Measurements from ENCODE around the gene NFATC3.
"Not testable (repeated sequence)": the region's sequence is repeated elsewhere in the genome, so short reads cannot be mapped to it uniquely, and the experiment has no call there.

The NFATC3 gene

GRCh38 chr16:68094614-68094934, 9.4 kb downstream of the NFATC3 start:
- FAIRE-seq: no peak
- no peak for TF ChIP-seq POLR2A (IDR thresholded peaks at IDR 0.05; ENCODE audit: low read depth, low read length)
- no peak for TF ChIP-seq SPI1 (IDR thresholded peaks at IDR 0.05; ENCODE audit: low read depth, low read length)
- no peak for TF ChIP-seq TAF1 (IDR thresholded peaks at IDR 0.05; ENCODE audit: low read depth, low read length)
- TF ChIP-seq PAX5 (IDR thresholded peaks at IDR 0.05; ENCODE audit: insufficient read depth, low read length, severe bottlenecking): no peak
- TF ChIP-seq POU2F2 (IDR thresholded peaks at IDR 0.05; ENCODE audit: low read depth, low read length): no peak
- no peak for DNase-seq (ENCODE audit: insufficient read length, low spot score)

DNA sequence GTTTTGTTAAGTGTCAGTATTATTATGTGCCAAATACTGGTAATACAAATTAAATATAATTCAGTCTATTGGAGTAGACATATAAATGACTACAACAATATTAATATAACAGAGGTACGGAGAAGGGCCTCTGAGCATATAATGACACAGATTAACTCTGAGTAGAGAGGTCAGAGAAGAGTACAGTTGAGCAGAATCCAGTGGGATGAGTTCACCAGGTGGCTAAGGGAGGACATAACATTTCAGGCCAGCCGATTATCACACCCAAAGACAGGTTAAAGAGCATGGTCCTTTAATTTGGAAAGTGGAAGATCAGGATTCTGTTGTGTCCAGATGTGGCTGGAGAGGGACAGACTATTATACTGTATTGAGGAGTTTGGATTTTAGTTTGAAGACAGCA, 11.3 kb downstream of the NFATC3 start:
- TF ChIP-seq TAF1 (IDR thresholded peaks at IDR 0.05; ENCODE audit: low read depth, low read length) (no peak), PAX5 (IDR thresholded peaks at IDR 0.05; ENCODE audit: insufficient read depth, low read length, severe bottlenecking) (no peak), POLR2A (IDR thresholded peaks at IDR 0.05; ENCODE audit: low read depth, low read length) (no peak), POLR2AphosphoS5 (IDR thresholded peaks at IDR 0.05; ENCODE audit: low read depth, low read length) (no peak), POU2F2 (IDR thresholded peaks at IDR 0.05; ENCODE audit: low read depth, low read length) (no peak), SPI1 (IDR thresholded peaks at IDR 0.05; ENCODE audit: low read depth, low read length) (no peak)
- FAIRE-seq (no peak), DNase-seq (ENCODE audit: insufficient read length, low spot score) (no peak)

GRCh38 chr16:68097088-68097487, 11.9 kb downstream of the NFATC3 start:
- TF ChIP-seq PAX5 (IDR thresholded peaks at IDR 0.05; ENCODE audit: insufficient read depth, low read length, severe bottlenecking) (no peak), TAF1 (IDR thresholded peaks at IDR 0.05; ENCODE audit: low read depth, low read length) (no peak), POU2F2 (IDR thresholded peaks at IDR 0.05; ENCODE audit: low read depth, low read length) (no peak), POLR2AphosphoS5 (IDR thresholded peaks at IDR 0.05; ENCODE audit: low read depth, low read length) (no peak), SPI1 (IDR thresholded peaks at IDR 0.05; ENCODE audit: low read depth, low read length) (no peak), POLR2A (IDR thresholded peaks at IDR 0.05; ENCODE audit: low read depth, low read length) (no peak)
- FAIRE-seq (no peak), DNase-seq (ENCODE audit: insufficient read length, low spot score) (no peak)

DNA sequence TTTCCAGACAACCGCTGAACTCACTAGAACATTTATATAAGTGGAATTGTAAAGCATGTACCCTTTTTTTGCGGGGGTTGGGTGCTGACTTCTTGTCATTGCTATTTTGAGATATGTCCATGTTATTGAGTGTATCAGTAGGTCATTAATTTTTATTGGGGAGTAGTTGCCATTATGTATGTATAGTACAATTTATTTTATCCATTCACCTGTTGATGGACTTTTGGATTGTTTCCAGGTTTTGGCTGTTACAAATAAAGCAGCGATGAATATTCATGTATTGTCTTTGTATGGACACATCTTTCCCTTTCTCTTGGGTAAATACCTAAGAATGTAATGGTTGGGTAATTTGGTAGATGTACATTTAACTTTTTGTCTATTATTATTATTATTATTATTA, 12.7 kb downstream of the NFATC3 start:
- no peak for TF ChIP-seq SPI1 (IDR thresholded peaks at IDR 0.05; ENCODE audit: low read depth, low read length)
- TF ChIP-seq POLR2A (IDR thresholded peaks at IDR 0.05; ENCODE audit: low read depth, low read length): no peak
- TF ChIP-seq POLR2AphosphoS5 (IDR thresholded peaks at IDR 0.05; ENCODE audit: low read depth, low read length): no peak
- no peak for TF ChIP-seq POU2F2 (IDR thresholded peaks at IDR 0.05; ENCODE audit: low read depth, low read length)
- no peak for TF ChIP-seq TAF1 (IDR thresholded peaks at IDR 0.05; ENCODE audit: low read depth, low read length)
- no peak for TF ChIP-seq PAX5 (IDR thresholded peaks at IDR 0.05; ENCODE audit: insufficient read depth, low read length, severe bottlenecking)
- DNase-seq (ENCODE audit: insufficient read length, low spot score): no peak
- FAIRE-seq: no peak

- no peak for DNase-seq (ENCODE audit: insufficient read length, low spot score)
- no peak for TF ChIP-seq TAF1 (IDR thresholded peaks at IDR 0.05; ENCODE audit: low read depth, low read length)
- no peak for TF ChIP-seq POLR2A (IDR thresholded peaks at IDR 0.05; ENCODE audit: low read depth, low read length)
- TF ChIP-seq POU2F2 (IDR thresholded peaks at IDR 0.05; ENCODE audit: low read depth, low read length): no peak
- no peak for TF ChIP-seq SPI1 (IDR thresholded peaks at IDR 0.05; ENCODE audit: low read depth, low read length)
- TF ChIP-seq PAX5 (IDR thresholded peaks at IDR 0.05; ENCODE audit: insufficient read depth, low read length, severe bottlenecking): no peak
- no peak for TF ChIP-seq POLR2AphosphoS5 (IDR thresholded peaks at IDR 0.05; ENCODE audit: low read depth, low read length)
- no peak for FAIRE-seq
These were observed 15.3 kb downstream of the NFATC3 start for GRCh38 chr16:68100488-68100887.

GRCh38 chr16:68105611-68106010, 20.4 kb downstream of the NFATC3 start:
- FAIRE-seq: no peak
- no peak for DNase-seq (ENCODE audit: insufficient read length, low spot score)

GRCh38 chr16:68107230-68107928, 22.2 kb downstream of the NFATC3 start:
- DNase-seq (ENCODE audit: insufficient read length, low spot score); FAIRE-seq: not testable (repeated sequence)

More at GRCh38 chr16:68105611-68106010, 20.4 kb downstream of the NFATC3 start:
- TF ChIP-seq PAX5 (IDR thresholded peaks at IDR 0.05; ENCODE audit: insufficient read depth, low read length, severe bottlenecking) (no peak), POU2F2 (IDR thresholded peaks at IDR 0.05; ENCODE audit: low read depth, low read length) (no peak), TAF1 (IDR thresholded peaks at IDR 0.05; ENCODE audit: low read depth, low read length) (no peak), POLR2A (IDR thresholded peaks at IDR 0.05; ENCODE audit: low read depth, low read length) (no peak), POLR2AphosphoS5 (IDR thresholded peaks at IDR 0.05; ENCODE audit: low read depth, low read length) (no peak), SPI1 (IDR thresholded peaks at IDR 0.05; ENCODE audit: low read depth, low read length) (no peak)

- not testable (repeated sequence) for FAIRE-seq; DNase-seq (ENCODE audit: insufficient read length, low spot score)
These were observed 24.0 kb downstream of the NFATC3 start for GRCh38 chr16:68109156-68109555.

DNA sequence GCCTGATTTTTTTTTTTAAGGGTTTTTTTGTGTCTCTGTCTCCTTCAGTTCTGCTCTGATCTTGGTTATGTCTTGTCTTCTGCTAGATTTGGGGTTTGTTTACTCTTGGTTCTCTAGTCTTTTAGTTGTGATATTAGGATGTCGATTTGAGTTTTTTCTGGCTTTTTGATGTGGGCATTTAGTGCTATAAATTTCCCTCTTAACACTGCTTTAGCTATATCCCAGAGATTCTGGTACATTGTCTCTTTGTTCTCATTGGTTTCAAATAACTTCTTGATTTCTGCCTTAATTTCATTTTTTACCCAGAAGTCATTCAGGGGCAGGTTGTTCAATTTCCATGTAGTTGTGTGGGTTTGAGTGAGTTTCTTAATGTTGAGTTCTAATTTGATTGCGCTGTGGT, 25.4 kb downstream of the NFATC3 start:
- not testable (repeated sequence) for DNase-seq (ENCODE audit: insufficient read length, low spot score); FAIRE-seq

DNA sequence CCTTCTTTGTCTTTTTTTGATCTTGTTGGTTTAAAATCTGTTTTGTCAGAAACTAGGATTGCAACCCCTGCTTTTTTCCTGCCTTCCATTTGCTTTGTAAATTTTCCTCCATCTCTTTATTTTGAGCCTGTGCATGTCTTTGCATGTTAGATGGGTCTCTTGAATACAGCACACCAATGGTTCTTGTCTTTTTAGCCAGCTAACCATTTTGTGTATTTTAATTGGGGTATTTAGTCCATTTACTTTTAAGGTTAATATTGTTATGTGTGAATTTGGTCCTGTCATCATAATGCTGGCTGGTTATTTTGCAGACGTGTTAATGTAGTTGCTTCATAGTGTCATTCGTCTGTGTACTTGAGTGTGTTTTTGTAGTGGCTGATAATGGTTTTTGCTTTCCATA, 26.2 kb downstream of the NFATC3 start:
- FAIRE-seq: no peak
- DNase-seq (ENCODE audit: insufficient read length, low spot score): no peak
- TF ChIP-seq TAF1 (IDR thresholded peaks at IDR 0.05; ENCODE audit: low read depth, low read length) (no peak), PAX5 (IDR thresholded peaks at IDR 0.05; ENCODE audit: insufficient read depth, low read length, severe bottlenecking) (no peak), POLR2A (IDR thresholded peaks at IDR 0.05; ENCODE audit: low read depth, low read length) (no peak), POLR2AphosphoS5 (IDR thresholded peaks at IDR 0.05; ENCODE audit: low read depth, low read length) (no peak), SPI1 (IDR thresholded peaks at IDR 0.05; ENCODE audit: low read depth, low read length) (no peak), POU2F2 (IDR thresholded peaks at IDR 0.05; ENCODE audit: low read depth, low read length) (no peak)

Measured in GM12891 (cell line).